Panc1 (cell line): Measurements from ENCODE around the gene BEST3. TPM values are rescaled to one million over a fixed set of nuclear protein-coding genes. Genes with fewer than 3 reads are reported as not detected.

Source experiments
- ATAC-seq: fragments of 200-7000 bp; cut with Tn5 transposase; 2 replicates; pipeline ENCODE4 v1.9.1; 2020; ENCODE audit warnings: mild to moderate bottlenecking, moderate library complexity
- BruUV-seq: library from RNA; stranded (reverse); fragments of 400-500 nt; replicated peaks from 2 replicates; lab custom pipeline; 2021; lab: Mats Ljungman, UMichigan
- CTCF ChIA-PET: fragments of 300-600 bp; sonication (Branson Sonifier 250); formaldehyde crosslinking; loops from one replicate; lab custom pipeline; 2022; ENCODE audit warnings: antibody characterized with exemption; lab: Charles Lee
- POLR2A ChIA-PET: fragments of 300-600 bp; sonication (Branson Sonifier 250); formaldehyde crosslinking; loops from one replicate; lab custom pipeline; 2022; ENCODE audit warnings: antibody characterized with exemption; lab: Charles Lee
- DNase-seq: peaks from one replicate; pipeline ENCODE4 v3.0.0-alpha.2; 2010; ENCODE audit warnings: low read depth, low spot score
- H3K27ac ChIP-seq: 2 replicates; pipeline ENCODE4 v1.5.1; 2011; ENCODE audit warnings: mild to moderate bottlenecking, low read length, inconsistent platforms
- H3K27me3 ChIP-seq: fragments of 200-500 bp; sonication (Bioruptor generic); 2 replicates; pipeline ENCODE4 v1.6.0; 2014; ENCODE audit warnings: low read length, inconsistent platforms; ENCODE audit not compliant: control insufficient read depth, insufficient read depth
- H3K36me3 ChIP-seq: fragments of 200-500 bp; sonication (Bioruptor generic); 2 replicates; pipeline ENCODE4 v1.5.1; 2014; ENCODE audit warnings: inconsistent platforms, mild to moderate bottlenecking, low read length, moderate library complexity; ENCODE audit not compliant: control insufficient read depth, insufficient read depth
- H3K4me1 ChIP-seq: 2 replicates; pipeline ENCODE4 v1.5.1; 2011; ENCODE audit warnings: inconsistent platforms, mild to moderate bottlenecking, low read length, moderate library complexity; ENCODE audit not compliant: control insufficient read depth, insufficient read depth
- H3K4me3 ChIP-seq, 2 experiments: 2 replicates each; pipeline ENCODE4 v1.5.1; 2011 to 2012; ENCODE audit warnings: low read depth in 2 of 2, low read length in 2 of 2, mild to moderate bottlenecking in 2 of 2, inconsistent platforms in 1 of 2, moderate library complexity in 1 of 2
- H3K9me3 ChIP-seq: fragments of 200-500 bp; sonication (Bioruptor generic); 2 replicates; pipeline ENCODE4 v1.5.1; 2014; ENCODE audit warnings: low read depth, mild to moderate bottlenecking, inconsistent platforms, low read length, moderate library complexity; ENCODE audit not compliant: control insufficient read depth, insufficient read depth
- CTCF ChIP-seq: fragments of 450-650 bp; IDR thresholded peaks from 2 replicates; pipeline ENCODE4 v1.5.1; 2017; ENCODE audit warnings: mild to moderate bottlenecking
- POLR2AphosphoS5 ChIP-seq: IDR thresholded peaks from 2 replicates; pipeline ENCODE4 v1.6.1; 2012; ENCODE audit warnings: mild to moderate bottlenecking, low read depth, low read length, moderate library complexity
- REST ChIP-seq, 2 experiments: IDR thresholded peaks; 2 replicates each; pipeline ENCODE4 v1.6.1; 2011 to 2012; ENCODE audit warnings: low read depth in 2 of 2, control low read depth in 1 of 2, low read length in 1 of 2, mild to moderate bottlenecking in 1 of 2, moderate library complexity in 1 of 2; ENCODE audit not compliant: insufficient read depth in 1 of 2
- SIN3A ChIP-seq: IDR thresholded peaks from 2 replicates; pipeline ENCODE4 v1.6.1; 2012; ENCODE audit warnings: low read depth, mild to moderate bottlenecking, low read length, moderate library complexity, borderline replicate concordance; ENCODE audit not compliant: insufficient read depth
- TCF7L2 ChIP-seq: IDR thresholded peaks from 2 replicates; pipeline ENCODE4 v1.6.1; 2011; ENCODE audit warnings: mild to moderate bottlenecking, low read depth, low read length, inconsistent platforms
- in situ Hi-C: cut with HindIII; loops from 2 replicates; pipeline ENCODE4 v1.10.0; 2016; ENCODE audit warnings: low sequenced_read_pairs, low pct_unique_long_range_greater_than_20kb
- intact Hi-C: fragments of 100-400 bp; cut with micrococcal nuclease; formaldehyde crosslinking; loops from one replicate; pipeline ENCODE4 v1.10.0; 2022; ENCODE audit not compliant: unreplicated experiment
- total RNA-seq: library from RNA; stranded (reverse); gene quantifications from one replicate; pipeline ENCODE4 v1.2.1, GENCODE V29; 2021; ENCODE audit not compliant: unreplicated experiment

The BEST3 gene
- total RNA-seq, 1 experiment from 2014 or later = 0.67 TPM

GRCh38 chr12:69658203-69658602 is 40.9 kb downstream of the BEST3 start:
- H3K4me1 ChIP-seq = peaks cover 4% of the 10 kb centered on the region
- POLR2A ChIA-PET = no interaction called here
- in situ Hi-C loops = no loop called here
- DNase-seq (no peak), ATAC-seq (no peak)
- H3K9me3 ChIP-seq = no peaks in the 10 kb centered on the region
- no peaks in the 10 kb centered on the region for H3K36me3 ChIP-seq
- CTCF ChIA-PET = no interaction called here
- no peaks in the 10 kb centered on the region for H3K27me3 ChIP-seq
- intact Hi-C loops = no loop called here
- no TSS peak for BruUV-seq
- H3K27ac ChIP-seq = no peak overlapping the region
- no peak overlapping the region for H3K4me3 ChIP-seq
- TF ChIP-seq POLR2AphosphoS5 (no peak), REST (IDR thresholded peaks at IDR 0.05; ENCODE audit: insufficient read depth in 1 of 2, low read depth in 2 of 2, low read length in 1 of 2) (no peak), TCF7L2 (no peak), CTCF (no peak), SIN3A (no peak)

GRCh38 chr12:69657376-69658137 is 41.5 kb downstream of the BEST3 start:
- H3K27me3 ChIP-seq = no peaks in the 10 kb centered on the region
- CTCF ChIA-PET = no interaction called here
- no peak for TF ChIP-seq TCF7L2
- TF ChIP-seq REST (IDR thresholded peaks at IDR 0.05; ENCODE audit: insufficient read depth in 1 of 2, low read depth in 2 of 2, low read length in 1 of 2) = no peak
- TF ChIP-seq POLR2AphosphoS5 = no peak
- no peak for TF ChIP-seq SIN3A
- no peaks in the 10 kb centered on the region for H3K9me3 ChIP-seq
- intact Hi-C loops = no loop called here
- no peak for ATAC-seq
- POLR2A ChIA-PET = no interaction called here
- H3K4me1 ChIP-seq = peaks cover 4% of the 10 kb centered on the region
- no peak overlapping the region for H3K27ac ChIP-seq
- BruUV-seq = no TSS peak
- H3K36me3 ChIP-seq = no peaks in the 10 kb centered on the region
- in situ Hi-C loops = no loop called here
- H3K4me3 ChIP-seq = no peak overlapping the region
- no peak for DNase-seq
